ENCODE measurements around the gene TXNDC5.

The TXNDC5 gene

DNA sequence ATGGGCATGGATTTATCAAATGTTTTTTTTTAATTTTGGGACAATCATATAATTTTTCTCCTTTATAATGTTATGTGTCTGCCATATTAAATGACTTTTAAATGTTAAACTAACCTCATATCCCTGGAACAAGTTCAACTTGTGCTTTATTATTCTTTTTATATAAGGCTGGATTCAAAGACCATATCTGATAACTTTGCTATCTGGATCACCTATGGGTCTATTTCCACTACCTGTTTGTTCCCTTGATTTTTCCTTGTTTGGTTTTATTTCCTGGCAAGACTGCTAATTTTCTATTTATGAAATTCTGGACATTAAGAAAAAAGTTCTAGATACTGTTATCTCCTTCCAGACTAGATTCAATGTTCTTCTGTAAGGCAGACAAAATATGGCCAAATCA, 58.8 kb downstream of the TXNDC5 start:
- DNase-seq (ENCODE audit: low read depth in 2 of 2), result no peak

DNA sequence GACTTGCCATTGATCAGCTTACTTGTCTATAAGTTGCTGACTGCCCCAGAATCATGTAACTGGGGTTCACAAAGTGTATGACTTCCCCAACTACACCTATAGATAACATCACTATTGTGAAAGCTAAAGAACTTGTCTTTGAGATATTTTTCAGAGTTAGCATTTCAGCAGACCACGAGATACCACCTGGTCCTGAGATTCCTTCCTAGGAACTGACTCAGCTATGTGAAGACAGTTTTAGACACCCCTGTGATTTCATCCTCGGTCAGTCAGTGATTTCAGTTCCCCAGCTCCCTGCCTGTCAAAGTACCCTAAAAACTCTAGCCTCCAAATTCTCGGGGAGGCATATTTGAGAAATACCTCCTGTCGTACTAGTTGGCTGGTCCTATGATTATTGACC, 62.4 kb downstream of the TXNDC5 start:
- DNase-seq (ENCODE audit: low read depth in 2 of 2), result no peak

DNA sequence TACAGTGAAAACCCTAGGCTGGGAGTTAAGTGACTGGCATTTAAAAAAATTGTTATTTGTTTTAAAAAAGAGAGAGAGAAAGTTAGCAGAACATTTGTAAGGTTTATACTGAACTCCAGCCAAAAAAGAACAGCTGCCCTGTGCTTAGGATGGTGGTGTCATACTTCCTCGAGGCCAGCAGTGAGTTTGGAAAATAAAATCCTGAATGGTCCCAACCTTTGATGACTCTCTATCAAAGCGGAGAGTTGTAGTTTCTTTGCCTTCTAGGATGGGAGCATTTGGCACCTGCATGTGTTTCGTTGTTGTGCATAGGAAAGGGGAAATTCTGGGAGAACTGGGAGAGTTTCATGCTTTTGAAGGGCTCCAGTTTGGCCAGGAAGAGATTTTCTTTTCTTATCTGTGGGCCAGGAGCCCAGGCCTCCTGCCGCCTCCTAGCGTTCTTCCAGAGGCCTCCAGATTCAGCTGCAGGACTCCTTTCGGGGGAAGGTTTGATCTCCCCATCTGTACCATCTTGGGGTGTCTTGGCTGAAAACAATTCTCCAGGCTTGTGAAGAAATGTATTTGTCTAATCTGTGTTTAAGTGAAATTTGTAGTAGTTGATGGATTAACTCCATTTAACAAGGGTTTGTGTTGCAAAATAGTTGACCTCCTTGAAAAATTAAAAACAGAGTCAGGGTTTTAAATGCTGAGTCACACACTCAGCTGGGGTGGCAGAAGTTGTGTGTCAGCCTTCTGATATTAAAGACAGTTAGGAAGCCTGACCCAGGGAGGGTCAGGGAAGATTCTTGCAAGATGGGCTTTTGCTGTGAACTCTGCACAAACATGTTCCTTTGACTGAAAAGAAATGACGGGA, 63.4 kb downstream of the TXNDC5 start:
- no peak for DNase-seq (ENCODE audit: low read depth in 2 of 2)

DNA sequence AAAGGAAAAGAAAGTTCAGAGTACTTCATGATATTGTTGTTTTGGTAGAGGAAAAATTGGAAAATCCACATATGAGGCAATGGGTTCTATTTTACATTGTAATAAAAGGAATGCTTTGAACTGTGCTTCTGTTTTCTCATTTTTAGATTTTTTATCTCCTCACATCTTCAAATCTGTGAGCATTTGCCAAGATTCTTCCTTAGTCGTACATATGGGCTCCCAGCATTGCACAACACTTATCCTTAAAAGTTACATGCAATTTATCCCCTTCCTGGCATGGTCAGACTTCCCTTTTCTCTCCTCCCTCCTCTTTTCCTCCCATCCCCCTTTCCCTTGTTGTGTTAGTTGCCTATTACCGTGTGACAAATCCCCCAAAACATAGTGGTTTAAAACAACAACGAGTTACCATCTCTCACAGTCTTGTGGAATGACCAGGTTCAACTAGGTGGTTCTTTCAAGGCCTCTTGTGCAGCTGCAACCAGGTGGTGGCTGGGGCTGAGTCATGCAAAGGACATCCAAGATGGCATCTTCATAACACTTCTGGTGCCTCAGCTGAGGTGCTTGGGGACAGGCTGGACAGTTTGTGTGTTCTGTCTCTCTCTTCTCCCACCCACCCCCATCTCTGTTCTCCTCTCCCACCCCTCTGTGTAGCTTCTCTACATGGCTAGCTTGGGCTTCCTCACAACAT, 68.7 kb downstream of the TXNDC5 start:
- no peak for DNase-seq (ENCODE audit: low read depth in 2 of 2)

DNA sequence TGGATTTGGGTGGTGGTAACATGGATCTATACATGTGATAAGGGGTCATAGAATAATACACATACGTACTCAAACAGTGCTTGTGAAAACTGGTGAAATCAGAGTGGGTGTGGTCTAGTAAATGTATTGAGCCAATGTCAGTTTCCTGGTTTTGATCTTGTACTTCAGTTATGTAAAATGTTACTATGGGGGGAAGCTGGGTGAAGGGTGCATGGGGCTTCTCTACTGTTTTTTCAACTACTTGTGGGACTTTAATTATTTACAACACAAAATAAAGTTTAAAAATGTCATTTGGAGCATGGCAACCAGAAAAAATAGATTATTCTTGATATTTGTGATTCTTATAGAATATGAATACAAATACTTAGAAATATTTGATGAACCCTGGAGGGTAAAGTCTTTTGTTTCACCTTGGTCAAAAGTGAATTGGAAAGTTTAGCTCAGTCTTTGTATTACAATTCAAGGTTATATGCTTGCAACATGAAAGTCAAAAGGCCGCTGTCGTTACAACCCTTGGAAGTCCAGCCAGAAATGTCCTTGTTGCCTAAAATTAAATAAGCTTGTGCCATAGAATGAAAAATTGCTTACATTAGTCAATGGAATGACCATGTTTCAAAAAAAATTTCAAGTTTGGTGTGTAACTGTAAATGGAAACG, 74.1 kb downstream of the TXNDC5 start:
- no peak for DNase-seq (ENCODE audit: low read depth in 2 of 2)

DNA sequence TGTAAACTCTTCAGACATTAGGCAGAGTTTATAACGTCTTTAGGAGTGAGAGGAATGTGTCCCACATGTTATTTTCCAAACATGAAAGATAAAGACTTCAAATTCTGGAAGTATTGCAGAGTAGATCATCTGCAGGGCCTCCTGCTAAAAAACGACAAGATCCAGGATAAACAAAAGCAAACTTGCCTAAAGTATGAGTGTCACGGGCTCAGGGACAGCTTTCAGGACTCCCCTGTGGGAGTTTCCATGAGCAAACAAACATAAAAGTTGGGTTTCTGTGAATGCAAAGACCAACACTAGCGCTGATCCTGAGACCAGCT, 76.9 kb downstream of the TXNDC5 start:
- DNase-seq (ENCODE audit: low read depth in 2 of 2), result no peak

DNA sequence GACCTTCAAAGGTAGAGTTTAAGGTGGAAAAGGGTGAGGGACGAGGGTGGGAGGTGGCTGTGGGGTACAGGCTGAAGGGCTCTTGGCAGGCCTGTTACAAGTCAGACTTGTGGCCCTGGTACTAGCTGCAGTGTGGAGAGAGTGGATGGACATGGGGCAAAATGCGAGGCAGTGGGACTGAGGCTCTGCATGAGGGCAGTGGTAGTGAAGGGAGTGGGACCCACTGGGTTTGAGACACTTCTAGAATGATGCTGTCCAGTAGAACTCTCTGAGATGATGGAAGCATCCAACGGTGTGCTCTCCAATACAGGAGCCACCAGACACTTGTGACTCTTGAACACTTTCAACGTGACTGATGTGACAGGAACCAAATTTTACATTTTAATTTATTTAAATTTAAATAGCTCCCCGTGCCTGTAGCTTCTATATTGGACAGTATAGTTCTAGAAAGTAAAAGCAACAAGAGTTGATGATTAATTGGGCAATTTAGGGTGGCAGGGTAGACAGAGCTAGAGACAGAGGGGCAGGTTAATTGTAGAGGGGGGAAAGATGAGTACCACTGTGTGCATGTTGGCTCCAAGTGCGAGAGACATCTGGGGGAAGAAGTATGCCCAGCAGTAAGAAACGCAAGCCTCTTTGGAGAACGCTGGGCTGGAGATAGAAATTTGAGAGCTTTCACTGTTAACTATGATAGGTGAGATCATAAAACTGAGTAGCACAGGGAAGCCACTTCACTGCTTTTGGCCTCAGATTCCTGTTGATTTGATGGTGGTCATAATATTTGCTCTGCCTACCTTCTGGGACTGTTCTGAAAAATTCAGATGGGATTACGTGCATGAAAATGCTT, 77.5 kb downstream of the TXNDC5 start:
- no peak for DNase-seq (ENCODE audit: low read depth in 2 of 2)
